OCI-LY1 (cell line): ENCODE results near the gene TRABD2B.

ENCODE experiments used
- H2AFZ ChIP-seq: fragments of 200-600 bp; sonication (generic), shearing (Covaris generic); 2 replicates; pipeline ENCODE4 v1.6.0; 2014; ENCODE audit warnings: antibody characterized with exemption, mild to moderate bottlenecking, low read length
- H3F3A ChIP-seq: fragments of 200-600 bp; sonication (generic), shearing (Covaris generic); 2 replicates; pipeline ENCODE4 v1.6.0; 2014; ENCODE audit warnings: mild to moderate bottlenecking, antibody characterized with exemption, low read length, moderate library complexity; ENCODE audit not compliant: insufficient read depth
- H3K27ac ChIP-seq: fragments of 200-600 bp; sonication (generic); 2 replicates; pipeline ENCODE4 v1.5.1; 2014; ENCODE audit warnings: low read length, mixed run types, mild to moderate bottlenecking, low read depth; ENCODE audit not compliant: poor library complexity, severe bottlenecking
- H3K27me3 ChIP-seq: fragments of 200-600 bp; sonication (generic); 2 replicates; pipeline ENCODE4 v1.6.0; 2014; ENCODE audit warnings: antibody characterized with exemption, mild to moderate bottlenecking, low read length, moderate library complexity; ENCODE audit not compliant: insufficient read depth
- H3K36me3 ChIP-seq: fragments of 200-600 bp; sonication (generic); 2 replicates; pipeline ENCODE4 v1.6.1; 2014; ENCODE audit warnings: mild to moderate bottlenecking, antibody characterized with exemption, low read length, moderate library complexity, mixed read lengths; ENCODE audit not compliant: insufficient read depth
- H3K4me1 ChIP-seq: fragments of 200-600 bp; sonication (generic); 2 replicates; pipeline ENCODE4 v1.5.1; 2014; ENCODE audit warnings: mild to moderate bottlenecking, low read length, moderate library complexity; ENCODE audit not compliant: insufficient read depth, severe bottlenecking
- H3K4me2 ChIP-seq: fragments of 200-600 bp; sonication (generic), shearing (Covaris generic); 2 replicates; pipeline ENCODE4 v1.6.1; 2014; ENCODE audit warnings: low read length
- H3K4me3 ChIP-seq: fragments of 200-600 bp; sonication (generic); 2 replicates; pipeline ENCODE4 v1.5.1; 2014; ENCODE audit warnings: low read length, low read depth, mild to moderate bottlenecking, mixed read lengths; ENCODE audit not compliant: poor library complexity, severe bottlenecking
- H3K79me2 ChIP-seq: fragments of 200-600 bp; shearing (Covaris generic); 2 replicates; pipeline ENCODE4 v1.6.1; 2016; ENCODE audit warnings: mixed run types, low read length, mixed read lengths; ENCODE audit not compliant: insufficient read depth
- H3K9ac ChIP-seq: fragments of 200-600 bp; sonication (generic), shearing (Covaris generic); 2 replicates; pipeline ENCODE4 v1.6.1; 2014; ENCODE audit warnings: mild to moderate bottlenecking, low read length, mixed read lengths
- H3K9me2 ChIP-seq: fragments of 200-600 bp; sonication (generic), shearing (Covaris generic); 2 replicates; pipeline ENCODE4 v1.6.1; 2014; ENCODE audit warnings: low read depth, mild to moderate bottlenecking, low read length, mixed read lengths
- H3K9me3 ChIP-seq: fragments of 200-600 bp; shearing (Covaris generic); 2 replicates; pipeline ENCODE4 v1.6.1; 2014; ENCODE audit warnings: low read length, mixed read lengths
- H4K20me1 ChIP-seq: fragments of 200-600 bp; sonication (generic), shearing (Covaris generic); 2 replicates; pipeline ENCODE4 v1.6.0; 2016; ENCODE audit warnings: mild to moderate bottlenecking, low read length; ENCODE audit not compliant: insufficient read depth
- EZH2 ChIP-seq: fragments of 200-600 bp; sonication (generic), shearing (Covaris generic); IDR thresholded peaks from 2 replicates; pipeline ENCODE4 v1.8.0; 2017; ENCODE audit warnings: borderline replicate concordance, mixed run types, mild to moderate bottlenecking, antibody characterized with exemption, low read length, moderate library complexity, mixed read lengths
- TF ChIP-seq, protein P1 (sequence below): fragments of 200-600 bp; sonication (generic), shearing (Covaris generic); IDR thresholded peaks from 2 replicates; pipeline ENCODE4 v1.5.1; 2017; ENCODE audit warnings: mild to moderate bottlenecking, antibody characterized with exemption, low read length, moderate library complexity, mixed read lengths

TRABD2B gene

DNA sequence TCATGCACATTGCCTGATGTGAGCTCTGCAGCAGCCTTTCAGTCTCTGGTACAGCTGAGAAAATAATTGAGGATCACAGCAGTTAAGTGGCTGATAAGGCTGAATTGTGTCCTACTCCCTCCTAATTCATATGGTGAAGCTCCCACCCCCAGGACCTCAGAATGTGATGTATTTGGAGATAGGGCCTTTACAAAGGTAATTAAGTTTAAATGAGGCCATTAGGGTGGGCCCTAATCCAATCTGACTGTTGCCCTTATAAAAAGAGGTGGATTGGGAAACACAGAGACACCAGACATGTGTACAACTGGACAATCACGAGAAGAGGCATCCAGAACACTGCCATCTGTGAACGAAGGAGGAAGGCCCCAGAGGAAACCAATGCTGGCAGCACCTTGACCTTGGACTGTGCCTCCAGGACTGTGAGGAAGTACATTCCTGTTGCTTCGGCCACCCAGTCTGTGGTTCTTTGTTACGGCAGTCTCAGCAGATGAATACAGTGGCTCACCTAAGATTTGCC is 148.1 kb downstream of the TRABD2B start:
- H2AFZ ChIP-seq: no peak overlapping the region
- no peak overlapping the region for H3K9ac ChIP-seq
- H3K79me2 ChIP-seq: no peaks in the 10 kb centered on the region
- H3K9me2 ChIP-seq: no peaks in the 10 kb centered on the region
- no peaks in the 10 kb centered on the region for H4K20me1 ChIP-seq
- no peaks in the 10 kb centered on the region for H3K4me1 ChIP-seq
- H3K27me3 ChIP-seq: no peaks in the 10 kb centered on the region
- no peak overlapping the region for H3K4me2 ChIP-seq
- H3F3A ChIP-seq: no peaks in the 10 kb centered on the region
- no peaks in the 10 kb centered on the region for H3K9me3 ChIP-seq
- H3K27ac ChIP-seq: no peak overlapping the region
- H3K36me3 ChIP-seq: no peaks in the 10 kb centered on the region
- H3K4me3 ChIP-seq: no peak overlapping the region
- TF ChIP-seq, protein P1, sequence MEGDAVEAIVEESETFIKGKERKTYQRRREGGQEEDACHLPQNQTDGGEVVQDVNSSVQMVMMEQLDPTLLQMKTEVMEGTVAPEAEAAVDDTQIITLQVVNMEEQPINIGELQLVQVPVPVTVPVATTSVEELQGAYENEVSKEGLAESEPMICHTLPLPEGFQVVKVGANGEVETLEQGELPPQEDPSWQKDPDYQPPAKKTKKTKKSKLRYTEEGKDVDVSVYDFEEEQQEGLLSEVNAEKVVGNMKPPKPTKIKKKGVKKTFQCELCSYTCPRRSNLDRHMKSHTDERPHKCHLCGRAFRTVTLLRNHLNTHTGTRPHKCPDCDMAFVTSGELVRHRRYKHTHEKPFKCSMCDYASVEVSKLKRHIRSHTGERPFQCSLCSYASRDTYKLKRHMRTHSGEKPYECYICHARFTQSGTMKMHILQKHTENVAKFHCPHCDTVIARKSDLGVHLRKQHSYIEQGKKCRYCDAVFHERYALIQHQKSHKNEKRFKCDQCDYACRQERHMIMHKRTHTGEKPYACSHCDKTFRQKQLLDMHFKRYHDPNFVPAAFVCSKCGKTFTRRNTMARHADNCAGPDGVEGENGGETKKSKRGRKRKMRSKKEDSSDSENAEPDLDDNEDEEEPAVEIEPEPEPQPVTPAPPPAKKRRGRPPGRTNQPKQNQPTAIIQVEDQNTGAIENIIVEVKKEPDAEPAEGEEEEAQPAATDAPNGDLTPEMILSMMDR: no peak
- TF ChIP-seq EZH2: no peak

DNA sequence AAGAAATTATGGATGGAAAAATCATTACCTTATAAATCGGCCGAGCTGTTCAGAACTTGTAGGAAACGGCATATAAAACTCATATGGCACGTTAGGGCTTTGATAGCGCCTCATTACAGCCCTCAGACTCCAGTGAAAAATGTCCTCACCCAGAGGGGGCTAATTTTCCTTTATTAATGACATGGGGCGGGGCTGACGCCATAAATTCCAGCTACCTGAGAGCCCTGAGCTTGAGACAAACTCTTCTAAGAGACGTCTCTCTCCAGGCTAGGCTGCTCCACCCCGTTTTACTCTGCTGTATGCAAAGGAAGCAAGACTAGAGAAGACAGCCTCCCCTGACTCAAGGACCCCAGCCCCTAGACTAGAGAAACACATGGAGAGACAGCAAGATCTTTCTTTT is 149.4 kb downstream of the TRABD2B start:
- Histone ChIP-seq H3K9ac (no peak overlapping the region), H3K27ac (no peak overlapping the region), H3F3A (no peaks in the 10 kb centered on the region)

DNA sequence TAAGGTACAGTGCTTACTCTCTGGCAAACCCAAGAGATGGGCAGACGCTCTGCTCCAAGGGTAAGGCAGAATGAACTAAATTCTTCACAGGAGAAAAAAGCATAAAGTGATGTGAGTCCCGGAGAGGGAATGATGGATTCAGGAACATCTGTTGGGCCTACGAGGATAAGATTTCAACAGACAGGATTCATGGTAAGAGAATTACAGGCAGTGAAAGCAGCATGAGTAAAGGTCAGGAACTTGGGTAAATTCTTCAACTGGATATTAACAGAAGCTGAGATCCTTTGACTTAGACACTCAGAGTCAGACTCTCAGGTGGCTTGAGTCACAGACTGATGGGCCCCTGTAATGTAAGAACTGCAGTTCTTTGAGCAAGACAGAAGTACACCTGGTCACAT is 152.6 kb downstream of the TRABD2B start:
- Histone ChIP-seq H3K27ac (no peak overlapping the region), H4K20me1 (no peaks in the 10 kb centered on the region), H3K9me2 (no peaks in the 10 kb centered on the region), H3K27me3 (no peaks in the 10 kb centered on the region), H3K36me3 (no peaks in the 10 kb centered on the region), H3K4me1 (no peaks in the 10 kb centered on the region), H3K9me3 (no peaks in the 10 kb centered on the region), H3K4me3 (no peak overlapping the region), H3F3A (no peaks in the 10 kb centered on the region), H3K9ac (no peak overlapping the region), H3K79me2 (no peaks in the 10 kb centered on the region), H3K4me2 (no peak overlapping the region), H2AFZ (no peak overlapping the region)
- TF ChIP-seq, protein P1: no peak
- TF ChIP-seq EZH2: no peak

More for the DNA sequence above, 149.4 kb downstream of the TRABD2B start:
- Histone ChIP-seq H3K79me2 (no peaks in the 10 kb centered on the region), H3K9me2 (no peaks in the 10 kb centered on the region), H3K36me3 (no peaks in the 10 kb centered on the region), H3K4me2 (no peak overlapping the region), H4K20me1 (no peaks in the 10 kb centered on the region), H3K27me3 (no peaks in the 10 kb centered on the region), H3K9me3 (no peaks in the 10 kb centered on the region), H3K4me3 (no peak overlapping the region), H3K4me1 (no peaks in the 10 kb centered on the region), H2AFZ (no peak overlapping the region)
- TF ChIP-seq EZH2: no peak
- TF ChIP-seq, protein P1: no peak
